ENCODE data around the gene CLEC4M. TPM values are rescaled to one million over a fixed set of nuclear protein-coding genes. Genes with fewer than 3 reads are reported as not detected.
"Not testable (repeated sequence)": the region's sequence is repeated elsewhere in the genome, so short reads cannot be mapped to it uniquely, and the experiment has no call there.

The CLEC4M gene
- total and polyA plus RNA-seq, 5 experiments from 2014 or later = not detected

DNA sequence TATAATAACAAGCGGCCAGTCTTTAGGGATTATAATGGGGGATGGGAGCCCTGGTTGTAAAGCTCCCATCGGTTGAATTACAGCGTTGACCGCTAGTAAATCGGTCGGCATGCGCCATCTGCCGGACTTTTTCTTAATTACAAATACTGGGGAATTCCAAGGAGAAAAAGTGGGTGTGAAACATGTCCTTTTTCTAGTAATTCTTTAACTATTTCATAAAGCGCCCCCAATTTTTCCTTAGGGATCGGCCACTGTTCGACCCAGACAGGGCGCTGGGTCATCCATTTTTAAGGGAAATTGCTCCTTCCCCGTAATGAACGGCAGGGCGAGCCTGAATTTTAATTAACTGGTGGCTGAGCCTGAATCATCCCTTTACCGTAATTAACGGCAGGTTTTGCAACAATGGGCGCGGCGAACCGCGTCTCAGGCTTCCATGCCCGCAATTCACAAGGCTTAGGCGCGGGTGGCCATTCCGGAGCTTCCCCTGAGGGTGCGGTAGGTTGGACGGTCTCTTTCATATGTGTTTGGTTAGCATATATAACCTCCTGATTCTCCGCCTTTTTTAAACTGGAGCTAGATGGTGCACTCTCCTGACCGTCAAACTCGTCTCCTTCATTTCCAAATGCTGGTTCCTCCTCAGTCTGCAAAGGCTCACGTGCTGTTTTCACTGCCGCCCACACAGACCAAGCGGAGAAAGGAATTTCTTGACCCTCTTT is 36.8 kb downstream of the CLEC4M start:
- Mint-ChIP-seq H3K27me3 (peaks cover 9 to 21% (median 12%) of the 10 kb centered on the region in 5 donors), H3K9me3 (no peaks in the 10 kb centered on the region), H3K36me3 (no peaks in the 10 kb centered on the region), H3K27ac (no peak overlapping the region), H3K4me1 (peaks cover 0 to 5% (median 1%) of the 10 kb centered on the region in 4 donors), H3K4me3 (peak overlapping the region in 1 of 10 donors; percentile 32)
- peak; percentile 19 to 71 (median 46) for DNase-seq
- peak in 1 of 2 donors; percentile 52 for ATAC-seq
- POLR2A ChIA-PET = interaction anchor here (0.6 to 3.2 kb wide), 10 partner anchors 14 to 405 kb away, joined by 3 to 14 read pairs (median 4); partner anchors contain the start of genes PET100, TRAPPC5 and XAB2

- no peak overlapping the region for H3K4me3 Mint-ChIP-seq
- peaks cover 9 to 23% (median 12%) of the 10 kb centered on the region in 5 donors for H3K27me3 Mint-ChIP-seq
- no peaks in the 10 kb centered on the region for H3K36me3 Mint-ChIP-seq
- H3K27ac Mint-ChIP-seq = peak overlapping the region in 1 of 10 donors; percentile 62
- POLR2A ChIA-PET = interaction anchor here (3.2 kb wide), 1 partner anchor 120 kb away, joined by 14 read pairs; the partner anchor contains the start of gene TRAPPC5
- no peak for DNase-seq
- no peak for ATAC-seq
- H3K9me3 Mint-ChIP-seq = no peaks in the 10 kb centered on the region
- H3K4me1 Mint-ChIP-seq = peaks cover 0 to 5% (median 1%) of the 10 kb centered on the region in 4 donors
These were observed 38.1 kb downstream of the CLEC4M start for GRCh38 chr19:7801020-7801570.

GRCh38 chr19:7806234-7806633 is 43.2 kb downstream of the CLEC4M start:
- POLR2A ChIA-PET = interaction anchor here (0.8 kb wide), 1 partner anchor 128 kb away, joined by 3 read pairs; no protein-coding TSS in a partner anchor
- H3K9me3 Mint-ChIP-seq = peaks cover 0 to 12% (median 7%) of the 10 kb centered on the region in 9 donors
- H3K36me3 Mint-ChIP-seq = peaks cover 0 to 8% (median 7%) of the 10 kb centered on the region in 3 donors
- no peak for ATAC-seq
- H3K4me1 Mint-ChIP-seq = peaks cover 0 to 10% (median 1%) of the 10 kb centered on the region in 4 donors
- H3K27ac Mint-ChIP-seq = no peak overlapping the region
- no peak overlapping the region for H3K4me3 Mint-ChIP-seq
- no peak for DNase-seq
- peaks cover 10 to 15% (median 12%) of the 10 kb centered on the region in 5 donors for H3K27me3 Mint-ChIP-seq

DNA sequence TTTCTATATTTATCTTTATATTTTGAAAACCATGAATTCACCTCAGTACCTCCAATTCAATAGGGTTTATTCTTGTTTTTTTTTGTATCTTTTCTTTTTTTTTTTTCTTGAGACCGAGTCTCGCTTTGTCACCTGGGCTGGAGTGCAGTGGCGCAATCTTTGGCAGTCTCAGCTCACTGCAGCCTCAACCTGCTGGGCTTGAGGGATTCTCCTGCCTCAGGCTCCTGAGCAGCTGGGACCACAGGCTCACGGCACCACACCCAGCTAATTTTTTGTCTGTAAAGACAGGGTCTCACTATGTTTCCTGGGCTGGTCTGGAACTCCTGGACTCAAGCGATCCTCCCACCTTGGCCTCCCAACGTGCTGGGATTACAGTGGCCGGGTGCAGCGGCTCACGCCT is 43.8 kb downstream of the CLEC4M start:
- no peak for ATAC-seq
- Mint-ChIP-seq H3K4me3 (no peak overlapping the region), H3K27me3 (peaks cover 10 to 15% (median 12%) of the 10 kb centered on the region in 5 donors), H3K9me3 (peaks cover 0 to 18% (median 11%) of the 10 kb centered on the region in 9 donors), H3K4me1 (peaks cover 0 to 10% (median 1%) of the 10 kb centered on the region in 4 donors), H3K36me3 (peaks cover 0 to 13% (median 12%) of the 10 kb centered on the region in 3 donors), H3K27ac (no peak overlapping the region)
- POLR2A ChIA-PET = interaction anchor here (0.6 kb wide), 1 partner anchor 365 kb away, joined by 3 read pairs; no protein-coding TSS in a partner anchor
- DNase-seq = no peak

GRCh38 chr19:7808108-7808507 is 45.1 kb downstream of the CLEC4M start:
- H3K36me3 Mint-ChIP-seq = peaks cover 0 to 16% (median 16%) of the 10 kb centered on the region in 3 donors
- H3K27me3 Mint-ChIP-seq = peaks cover 0 to 6% (median 4%) of the 10 kb centered on the region in 5 donors
- no peak for ATAC-seq
- POLR2A ChIA-PET = interaction anchor here (0.6 kb wide), 1 partner anchor 89 kb away, joined by 4 read pairs; no protein-coding TSS in a partner anchor
- peak overlapping the region in 2 of 10 donors; percentile 53 to 62 for H3K27ac Mint-ChIP-seq
- no peak overlapping the region for H3K4me3 Mint-ChIP-seq
- H3K9me3 Mint-ChIP-seq = peaks cover 0 to 25% (median 15%) of the 10 kb centered on the region in 9 donors
- peaks cover 0 to 10% (median 1%) of the 10 kb centered on the region in 4 donors for H3K4me1 Mint-ChIP-seq
- DNase-seq = no peak

DNA sequence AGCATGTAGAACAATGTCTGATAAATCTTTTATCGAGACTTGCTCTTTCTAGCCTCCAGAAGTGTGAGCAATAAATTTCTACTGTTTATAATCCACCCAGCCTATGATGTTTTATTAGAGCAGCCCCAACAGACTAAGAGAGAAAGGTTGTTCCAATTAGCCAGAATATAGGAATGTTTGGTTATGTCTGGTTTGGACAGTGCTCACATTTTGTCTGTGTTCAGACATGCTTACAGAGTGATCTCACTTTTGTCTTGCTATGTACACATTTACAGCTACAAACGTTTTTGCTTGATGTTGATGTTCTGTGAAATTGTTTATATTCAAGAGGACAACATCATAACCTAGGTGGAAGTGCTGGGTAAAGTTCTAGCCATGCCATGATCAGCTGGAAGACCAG is 48.9 kb downstream of the CLEC4M start:
- peaks cover 0 to 16% (median 16%) of the 10 kb centered on the region in 3 donors for H3K36me3 Mint-ChIP-seq
- H3K4me3 Mint-ChIP-seq = no peak overlapping the region
- no peak for DNase-seq
- H3K9me3 Mint-ChIP-seq = peaks cover 0 to 34% (median 20%) of the 10 kb centered on the region in 9 donors
- POLR2A ChIA-PET = no interaction called here
- peaks cover 0 to 10% (median 1%) of the 10 kb centered on the region in 5 donors for H3K27me3 Mint-ChIP-seq
- H3K27ac Mint-ChIP-seq = no peak overlapping the region
- peaks cover 3 to 30% (median 16%) of the 10 kb centered on the region in 4 donors for H3K4me1 Mint-ChIP-seq
- no peak for ATAC-seq

DNA sequence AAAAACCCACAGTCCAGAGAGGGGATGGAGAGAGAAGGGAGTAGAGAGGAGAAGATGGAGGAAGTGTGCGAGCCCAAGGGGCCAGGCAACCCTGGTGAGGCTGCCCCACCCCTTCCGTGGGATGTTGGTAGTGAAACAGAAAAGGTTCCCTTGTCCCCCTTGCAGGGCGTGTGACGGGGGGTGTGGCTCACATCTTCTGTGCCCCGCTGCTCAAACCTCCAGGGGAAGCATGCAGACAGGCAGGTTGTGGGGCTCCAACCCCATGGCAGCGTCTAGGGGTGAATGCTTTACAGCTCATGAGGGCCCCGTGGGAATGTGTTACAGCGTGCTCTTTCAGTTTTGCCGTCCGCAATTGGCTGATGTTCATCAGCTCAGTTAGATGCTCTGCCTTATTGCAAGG is 52.3 kb downstream of the CLEC4M start:
- peaks cover 7 to 21% (median 11%) of the 10 kb centered on the region in 5 donors for H3K27me3 Mint-ChIP-seq
- ATAC-seq = peak; percentile 47 to 71
- peak in 3 of 10 donors; percentile 16 to 30 (median 21) for DNase-seq
- H3K27ac Mint-ChIP-seq = peak overlapping the region in 8 of 10 donors; percentile 1 to 82 (median 68)
- peaks cover 0 to 16% (median 16%) of the 10 kb centered on the region in 3 donors for H3K36me3 Mint-ChIP-seq
- peak overlapping the region; percentile 30 to 85 (median 63) for H3K4me3 Mint-ChIP-seq
- H3K9me3 Mint-ChIP-seq = peaks cover 0 to 42% (median 20%) of the 10 kb centered on the region in 9 donors
- H3K4me1 Mint-ChIP-seq = peaks cover 3 to 20% (median 15%) of the 10 kb centered on the region in 4 donors
- POLR2A ChIA-PET = no interaction called here

DNA sequence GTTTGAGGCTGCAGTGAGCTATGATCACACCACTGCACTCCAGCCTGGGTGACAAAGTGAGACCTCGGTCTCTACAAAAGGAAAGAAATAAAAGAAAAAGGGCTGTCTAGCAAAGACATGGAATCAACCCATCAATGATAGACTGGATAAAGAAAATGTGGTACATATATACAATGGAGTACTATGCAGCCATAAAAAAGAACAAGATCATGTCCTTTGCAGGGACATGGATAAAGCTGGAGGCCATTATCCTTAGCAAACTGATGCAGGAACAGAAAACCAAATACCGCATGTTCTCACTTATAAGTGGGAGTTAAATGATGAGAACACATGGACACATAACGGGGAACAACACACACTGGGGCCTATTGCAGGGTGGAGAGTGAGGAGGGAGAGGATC is 53.0 kb downstream of the CLEC4M start:
- H3K36me3 Mint-ChIP-seq = peaks cover 0 to 11% (median 10%) of the 10 kb centered on the region in 3 donors
- H3K4me1 Mint-ChIP-seq = peaks cover 3 to 20% (median 15%) of the 10 kb centered on the region in 4 donors
- H3K27me3 Mint-ChIP-seq = peaks cover 8 to 24% (median 15%) of the 10 kb centered on the region in 5 donors
- H3K27ac Mint-ChIP-seq, POLR2A ChIA-PET, DNase-seq, ATAC-seq: not testable (repeated sequence)
- H3K9me3 Mint-ChIP-seq = peaks cover 0 to 35% (median 15%) of the 10 kb centered on the region in 9 donors
- peak overlapping the region in 3 of 10 donors; percentile 4 to 68 (median 62) for H3K4me3 Mint-ChIP-seq

DNA sequence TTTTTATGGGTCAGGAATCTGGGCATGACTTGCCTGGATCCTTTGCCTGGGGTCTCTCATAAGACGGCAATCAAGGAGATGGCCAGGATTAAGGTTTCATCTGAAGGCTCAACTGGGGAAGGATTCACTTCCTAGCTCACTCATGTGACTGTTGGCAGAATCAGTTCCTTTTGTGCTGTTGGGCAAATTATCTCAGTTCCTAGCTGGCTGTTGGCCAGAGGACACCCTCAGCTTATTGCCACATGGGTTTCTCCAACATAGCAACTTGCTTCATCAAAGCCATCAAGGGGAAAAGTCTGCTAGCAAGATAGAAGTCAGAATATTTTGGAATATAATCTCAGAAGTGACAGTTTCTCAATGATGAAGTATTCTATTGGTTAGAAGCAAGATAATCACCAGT is 54.8 kb downstream of the CLEC4M start:
- no peaks in the 10 kb centered on the region for H3K36me3 Mint-ChIP-seq
- ATAC-seq (no peak), DNase-seq (no peak)
- H3K4me1 Mint-ChIP-seq = peaks cover 3 to 20% (median 15%) of the 10 kb centered on the region in 4 donors
- peaks cover 0 to 21% (median 3%) of the 10 kb centered on the region in 9 donors for H3K9me3 Mint-ChIP-seq
- no peak overlapping the region for H3K4me3 Mint-ChIP-seq
- POLR2A ChIA-PET = no interaction called here
- no peak overlapping the region for H3K27ac Mint-ChIP-seq
- peaks cover 11 to 29% (median 23%) of the 10 kb centered on the region in 5 donors for H3K27me3 Mint-ChIP-seq

DNA sequence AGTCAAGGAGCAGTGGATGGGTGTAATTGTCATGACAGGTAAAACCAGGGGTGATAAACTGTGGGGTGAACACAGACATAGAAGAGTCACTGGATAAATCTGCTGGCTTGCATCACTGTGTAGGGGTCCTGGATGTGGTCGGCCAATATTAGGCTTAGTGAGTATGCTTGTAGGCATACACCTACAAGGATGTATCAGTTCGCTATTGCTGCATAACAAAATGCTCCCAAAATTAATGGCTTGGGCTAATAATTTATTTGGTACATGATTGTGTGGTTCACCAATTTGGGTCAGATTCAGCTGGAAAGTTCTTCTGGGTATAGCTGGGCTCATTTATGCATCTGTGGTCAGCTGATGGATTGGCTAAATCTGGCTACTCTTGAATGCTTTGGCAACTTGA is 55.8 kb downstream of the CLEC4M start:
- no peaks in the 10 kb centered on the region for H3K36me3 Mint-ChIP-seq
- ATAC-seq = no peak
- H3K9me3 Mint-ChIP-seq = peaks cover 0 to 19% (median 3%) of the 10 kb centered on the region in 9 donors
- POLR2A ChIA-PET = no interaction called here
- no peak for DNase-seq
- peaks cover 11 to 29% (median 27%) of the 10 kb centered on the region in 5 donors for H3K27me3 Mint-ChIP-seq
- no peak overlapping the region for H3K27ac Mint-ChIP-seq
- H3K4me1 Mint-ChIP-seq = peaks cover 5 to 20% (median 14%) of the 10 kb centered on the region in 4 donors
- no peak overlapping the region for H3K4me3 Mint-ChIP-seq
